ENCODE data around the gene ZNF705A. TPM values are rescaled to one million over a fixed set of nuclear protein-coding genes. Genes with fewer than 3 reads are reported as not detected.
"Not testable (repeated sequence)": the region's sequence is repeated elsewhere in the genome, so short reads cannot be mapped to it uniquely, and the experiment has no call there.

ZNF705A gene
- under 1 TPM in 1 of 2 experiments, not detected in 1; 0.08 TPM for total RNA-seq
- not detected for polyA plus RNA-seq (2013, experiment 1 of 2)
- 0.01 TPM for polyA plus RNA-seq (2013, experiment 2 of 2)
- total RNA-seq, result 0 to 0.20 (median 0) reads per million in 172 experiments

- Histone ChIP-seq H3K4me3 (ENCODE audit: low read length) (no peak within 1 kb of the TSS), H3K36me3 (ENCODE audit: insufficient read depth, low read length) (no peaks in the 10 kb centered on the region), H3K27me3 (ENCODE audit: control insufficient read depth in 1 of 2, insufficient read depth in 2 of 2, low read length in 2 of 2) (no peaks in the 10 kb centered on the region), H3K4me1 (ENCODE audit: insufficient read depth, low read length) (peaks cover 7% of the 10 kb centered on the region), H3K27ac (ENCODE audit: low read depth in 1 of 2, low read length in 2 of 2) (no peak within 1 kb of the TSS), H3K9me3 (ENCODE audit: control insufficient read depth in 1 of 2, insufficient read depth in 1 of 2, low read length in 2 of 2) (no peaks in the 10 kb centered on the region)
- ChIA-PET CTCF (no interaction called here), POLR2A (no interaction called here)
- DNase-seq (peak in 2 of 14 experiments; percentile 45 to 54), ATAC-seq (ENCODE audit: poor library complexity) (no peak)
- intact Hi-C loops (cut with DNase I, micrococcal nuclease), result no loop called here
- TF ChIP-seq CTCF (IDR thresholded peaks at IDR 0.05), result no peak
- Mint-ChIP-seq H3K9me3 (no peaks in the 10 kb centered on the region), H3K36me3 (ENCODE audit: low read depth) (no peaks in the 10 kb centered on the region), H3K4me3 (no peak within 1 kb of the TSS), H3K4me1 (ENCODE audit: low read depth) (peaks cover 31% of the 10 kb centered on the region), H3K27me3 (peaks cover 9% of the 10 kb centered on the region), H3K27ac (no peak within 1 kb of the TSS)
Observed at GRCh38 chr12:8156845-8157244, at the start of gene ZNF705A. ZNF705A (plus strand) TSS chr12:8157015; CDS start chr12:8172626, 15,611 bp downstream.

- peak; percentile 99 for ATAC-seq (ENCODE audit: poor library complexity)
- intact Hi-C loops (cut with DNase I, micrococcal nuclease), result loop anchor here (1.0 to 10.0 kb wide), 7 partner anchors 20 to 286 kb away; no protein-coding TSS in a partner anchor
- TF ChIP-seq CTCF (IDR thresholded peaks at IDR 0.05), result peak; percentile 100
- CTCF ChIA-PET, result interaction anchor here (0.6 to 2.3 kb wide), 6 partner anchors 16 to 281 kb away, joined by 3 to 12 read pairs (median 4); no protein-coding TSS in a partner anchor
- Mint-ChIP-seq H3K36me3 (ENCODE audit: low read depth) (peaks cover 37% of the 10 kb centered on the region), H3K4me1 (ENCODE audit: low read depth) (peaks cover 5% of the 10 kb centered on the region), H3K27ac (no peak overlapping the region), H3K27me3 (no peaks in the 10 kb centered on the region), H3K4me3 (no peak overlapping the region), H3K9me3 (no peaks in the 10 kb centered on the region)
- POLR2A ChIA-PET, result no interaction called here
- Histone ChIP-seq H3K27me3 (ENCODE audit: control insufficient read depth in 1 of 2, insufficient read depth in 2 of 2, low read length in 2 of 2) (no peaks in the 10 kb centered on the region), H3K4me1 (ENCODE audit: insufficient read depth, low read length) (no peaks in the 10 kb centered on the region), H3K36me3 (ENCODE audit: insufficient read depth, low read length) (peaks cover 6% of the 10 kb centered on the region), H3K9me3 (ENCODE audit: control insufficient read depth in 1 of 2, insufficient read depth in 1 of 2, low read length in 2 of 2) (no peaks in the 10 kb centered on the region), H3K4me3 (ENCODE audit: low read length) (no peak overlapping the region), H3K27ac (ENCODE audit: low read depth in 1 of 2, low read length in 2 of 2) (no peak overlapping the region)
- DNase-seq, result peak; percentile 64 to 87 (median 72)
Observed at GRCh38 chr12:8108808-8109398, 47.9 kb upstream of the ZNF705A start.

- H3K9me3 Mint-ChIP-seq; H3K27ac ChIP-seq (ENCODE audit: low read depth in 1 of 2, low read length in 2 of 2); H3K4me3 Mint-ChIP-seq; H3K4me1 ChIP-seq (ENCODE audit: insufficient read depth, low read length); ATAC-seq (ENCODE audit: poor library complexity); H3K9me3 ChIP-seq (ENCODE audit: control insufficient read depth in 1 of 2, insufficient read depth in 1 of 2, low read length in 2 of 2); H3K4me3 ChIP-seq (ENCODE audit: low read length); DNase-seq; CTCF ChIA-PET; intact Hi-C loops (cut with DNase I, micrococcal nuclease); H3K4me1 Mint-ChIP-seq (ENCODE audit: low read depth); H3K27me3 ChIP-seq (ENCODE audit: control insufficient read depth in 1 of 2, insufficient read depth in 2 of 2, low read length in 2 of 2); H3K36me3 ChIP-seq (ENCODE audit: insufficient read depth, low read length); H3K27ac Mint-ChIP-seq; H3K27me3 Mint-ChIP-seq; POLR2A ChIA-PET: not testable (repeated sequence)
- peaks cover 24% of the 10 kb centered on the region for H3K36me3 Mint-ChIP-seq (ENCODE audit: low read depth)
Observed at GRCh38 chr12:8113117-8113516, 43.7 kb upstream of the ZNF705A start.

Measured in CD4-positive, alpha-beta T cell (primary cell).